ENCODE data around the gene MUC3A. TPM values are rescaled to one million over a fixed set of nuclear protein-coding genes. Genes with fewer than 3 reads are reported as not detected.
"Not testable (repeated sequence)": the region's sequence is repeated elsewhere in the genome, so short reads cannot be mapped to it uniquely, and the experiment has no call there.

The MUC3A gene
- total RNA-seq, 2 donors from 2014 or later = 0.49 TPM; not detected in 1

DNA sequence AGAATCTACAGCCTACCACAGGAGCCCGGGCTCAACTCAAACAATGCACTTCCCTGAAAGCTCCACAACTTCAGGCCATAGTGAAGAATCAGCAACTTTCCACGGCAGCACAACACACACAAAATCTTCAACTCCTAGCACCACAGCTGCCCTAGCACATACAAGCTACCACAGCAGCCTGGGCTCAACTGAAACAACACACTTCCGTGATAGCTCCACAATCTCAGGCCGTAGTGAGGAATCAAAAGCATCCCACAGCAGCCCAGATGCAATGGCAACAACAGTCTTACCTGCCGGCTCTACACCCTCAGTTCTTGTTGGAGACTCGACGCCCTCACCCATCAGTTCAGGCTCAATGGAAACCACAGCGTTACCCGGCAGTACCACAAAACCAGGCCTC lies 42.3 kb downstream of the MUC3A start:
- Histone ChIP-seq H3K27me3 (replicated peaks; ENCODE audit: insufficient read depth) (no peaks in the 10 kb centered on the region), H3K9me3 (no peaks in the 10 kb centered on the region), H3K4me3 (no peak overlapping the region), H3K4me1 (ENCODE audit: control insufficient read depth in 1 of 2, low read depth in 2 of 2) (no peaks in the 10 kb centered on the region), H3K36me3 (no peaks in the 10 kb centered on the region), H3K27ac (no peak overlapping the region)
- DNase-seq (ENCODE audit: low spot score) (no peak), ATAC-seq (ENCODE audit: insufficient number of reproducible peaks, low FRiP score, low read depth) (no peak)
- TF ChIP-seq, protein P1, sequence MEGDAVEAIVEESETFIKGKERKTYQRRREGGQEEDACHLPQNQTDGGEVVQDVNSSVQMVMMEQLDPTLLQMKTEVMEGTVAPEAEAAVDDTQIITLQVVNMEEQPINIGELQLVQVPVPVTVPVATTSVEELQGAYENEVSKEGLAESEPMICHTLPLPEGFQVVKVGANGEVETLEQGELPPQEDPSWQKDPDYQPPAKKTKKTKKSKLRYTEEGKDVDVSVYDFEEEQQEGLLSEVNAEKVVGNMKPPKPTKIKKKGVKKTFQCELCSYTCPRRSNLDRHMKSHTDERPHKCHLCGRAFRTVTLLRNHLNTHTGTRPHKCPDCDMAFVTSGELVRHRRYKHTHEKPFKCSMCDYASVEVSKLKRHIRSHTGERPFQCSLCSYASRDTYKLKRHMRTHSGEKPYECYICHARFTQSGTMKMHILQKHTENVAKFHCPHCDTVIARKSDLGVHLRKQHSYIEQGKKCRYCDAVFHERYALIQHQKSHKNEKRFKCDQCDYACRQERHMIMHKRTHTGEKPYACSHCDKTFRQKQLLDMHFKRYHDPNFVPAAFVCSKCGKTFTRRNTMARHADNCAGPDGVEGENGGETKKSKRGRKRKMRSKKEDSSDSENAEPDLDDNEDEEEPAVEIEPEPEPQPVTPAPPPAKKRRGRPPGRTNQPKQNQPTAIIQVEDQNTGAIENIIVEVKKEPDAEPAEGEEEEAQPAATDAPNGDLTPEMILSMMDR (IDR thresholded peaks at IDR 0.05) = no peak

DNA sequence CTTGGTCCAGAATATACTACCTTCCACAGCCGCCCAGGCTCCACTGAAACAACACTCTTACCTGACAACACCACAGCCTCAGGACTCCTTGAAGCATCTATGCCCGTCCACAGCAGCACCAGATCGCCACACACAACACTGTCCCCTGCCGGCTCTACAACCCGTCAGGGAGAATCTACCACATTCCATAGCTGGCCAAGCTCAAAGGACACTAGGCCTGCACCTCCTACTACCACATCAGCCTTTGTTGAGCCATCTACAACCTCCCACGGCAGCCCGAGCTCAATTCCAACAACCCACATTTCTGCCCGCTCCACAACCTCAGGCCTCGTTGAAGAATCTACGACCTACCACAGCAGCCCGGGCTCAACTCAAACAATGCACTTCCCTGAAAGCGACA lies 42.9 kb downstream of the MUC3A start:
- H3K9me3 ChIP-seq; H3K4me3 ChIP-seq; DNase-seq (ENCODE audit: low spot score); ATAC-seq (ENCODE audit: insufficient number of reproducible peaks, low FRiP score, low read depth); H3K27ac ChIP-seq; H3K4me1 ChIP-seq (ENCODE audit: control insufficient read depth in 1 of 2, low read depth in 2 of 2); H3K36me3 ChIP-seq; H3K27me3 ChIP-seq (replicated peaks; ENCODE audit: insufficient read depth): not testable (repeated sequence)

DNA sequence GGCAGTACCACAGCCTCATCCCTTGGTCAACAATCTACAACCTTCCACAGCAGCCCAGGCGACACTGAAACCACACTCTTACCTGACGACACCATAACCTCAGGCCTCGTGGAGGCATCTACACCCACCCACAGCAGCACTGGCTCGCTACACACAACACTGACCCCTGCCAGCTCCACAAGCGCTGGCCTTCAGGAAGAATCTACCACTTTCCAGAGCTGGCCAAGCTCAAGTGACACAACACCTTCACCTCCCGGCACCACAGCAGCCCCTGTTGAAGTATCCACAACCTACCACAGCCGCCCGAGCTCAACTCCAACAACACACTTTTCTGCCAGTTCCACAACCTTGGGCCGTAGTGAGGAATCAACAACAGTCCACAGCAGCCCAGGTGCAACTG lies 45.3 kb downstream of the MUC3A start:
- H3K9me3 ChIP-seq; H3K27me3 ChIP-seq (replicated peaks; ENCODE audit: insufficient read depth); ATAC-seq (ENCODE audit: insufficient number of reproducible peaks, low FRiP score, low read depth); H3K36me3 ChIP-seq; H3K27ac ChIP-seq; H3K4me1 ChIP-seq (ENCODE audit: control insufficient read depth in 1 of 2, low read depth in 2 of 2); H3K4me3 ChIP-seq; DNase-seq (ENCODE audit: low spot score): not testable (repeated sequence)

DNA sequence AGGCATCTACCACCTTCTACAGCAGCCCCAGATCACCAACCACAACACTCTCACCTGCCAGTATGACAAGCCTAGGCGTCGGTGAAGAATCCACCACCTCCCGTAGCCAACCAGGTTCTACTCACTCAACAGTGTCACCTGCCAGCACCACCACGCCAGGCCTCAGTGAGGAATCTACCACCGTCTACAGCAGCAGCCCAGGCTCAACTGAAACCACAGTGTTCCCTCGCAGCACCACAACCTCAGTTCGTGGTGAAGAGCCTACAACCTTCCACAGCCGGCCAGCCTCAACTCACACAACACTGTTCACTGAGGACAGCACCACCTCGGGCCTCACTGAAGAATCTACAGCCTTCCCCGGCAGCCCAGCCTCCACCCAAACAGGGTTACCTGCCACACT lies 49.2 kb downstream of the MUC3A start:
- not testable (repeated sequence) for H3K4me1 ChIP-seq (ENCODE audit: control insufficient read depth in 1 of 2, low read depth in 2 of 2); H3K9me3 ChIP-seq; H3K36me3 ChIP-seq; ATAC-seq (ENCODE audit: insufficient number of reproducible peaks, low FRiP score, low read depth); H3K27me3 ChIP-seq (replicated peaks; ENCODE audit: insufficient read depth); DNase-seq (ENCODE audit: low spot score); H3K4me3 ChIP-seq; H3K27ac ChIP-seq

DNA sequence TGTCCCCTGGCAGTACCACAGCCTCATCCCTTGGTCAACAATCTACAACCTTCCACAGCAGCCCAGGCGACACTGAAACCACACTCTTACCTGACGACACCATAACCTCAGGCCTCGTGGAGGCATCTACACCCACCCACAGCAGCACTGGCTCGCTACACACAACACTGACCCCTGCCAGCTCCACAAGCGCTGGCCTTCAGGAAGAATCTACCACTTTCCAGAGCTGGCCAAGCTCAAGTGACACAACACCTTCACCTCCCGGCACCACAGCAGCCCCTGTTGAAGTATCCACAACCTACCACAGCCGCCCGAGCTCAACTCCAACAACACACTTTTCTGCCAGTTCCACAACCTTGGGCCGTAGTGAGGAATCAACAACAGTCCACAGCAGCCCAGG lies 50.0 kb downstream of the MUC3A start:
- not testable (repeated sequence) for ATAC-seq (ENCODE audit: insufficient number of reproducible peaks, low FRiP score, low read depth); H3K27me3 ChIP-seq (replicated peaks; ENCODE audit: insufficient read depth); H3K36me3 ChIP-seq; H3K4me1 ChIP-seq (ENCODE audit: control insufficient read depth in 1 of 2, low read depth in 2 of 2); DNase-seq (ENCODE audit: low spot score); H3K27ac ChIP-seq; H3K4me3 ChIP-seq; H3K9me3 ChIP-seq

DNA sequence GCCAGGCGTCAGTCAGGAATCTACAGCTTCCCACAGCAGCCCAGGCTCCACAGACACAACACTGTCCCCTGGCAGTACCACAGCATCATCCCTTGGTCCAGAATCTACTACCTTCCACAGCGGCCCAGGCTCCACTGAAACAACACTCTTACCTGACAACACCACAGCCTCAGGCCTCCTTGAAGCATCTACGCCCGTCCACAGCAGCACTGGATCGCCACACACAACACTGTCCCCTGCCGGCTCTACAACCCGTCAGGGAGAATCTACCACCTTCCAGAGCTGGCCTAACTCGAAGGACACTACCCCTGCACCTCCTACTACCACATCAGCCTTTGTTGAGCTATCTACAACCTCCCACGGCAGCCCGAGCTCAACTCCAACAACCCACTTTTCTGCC lies 50.7 kb downstream of the MUC3A start:
- not testable (repeated sequence) for H3K27me3 ChIP-seq (replicated peaks; ENCODE audit: insufficient read depth); ATAC-seq (ENCODE audit: insufficient number of reproducible peaks, low FRiP score, low read depth); H3K9me3 ChIP-seq; DNase-seq (ENCODE audit: low spot score); H3K4me1 ChIP-seq (ENCODE audit: control insufficient read depth in 1 of 2, low read depth in 2 of 2); H3K4me3 ChIP-seq; H3K27ac ChIP-seq; H3K36me3 ChIP-seq

DNA sequence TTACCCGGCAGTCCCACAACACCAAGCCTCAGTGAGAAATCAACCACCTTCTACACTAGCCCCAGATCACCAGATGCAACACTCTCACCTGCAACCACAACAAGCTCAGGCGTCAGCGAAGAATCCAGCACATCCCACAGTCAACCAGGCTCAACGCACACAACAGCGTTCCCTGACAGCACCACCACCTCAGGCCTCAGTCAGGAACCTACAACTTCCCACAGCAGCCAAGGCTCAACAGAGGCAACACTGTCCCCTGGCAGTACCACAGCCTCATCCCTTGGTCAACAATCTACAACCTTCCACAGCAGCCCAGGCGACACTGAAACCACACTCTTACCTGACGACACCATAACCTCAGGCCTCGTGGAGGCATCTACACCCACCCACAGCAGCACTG lies 53.0 kb downstream of the MUC3A start:
- DNase-seq (ENCODE audit: low spot score); H3K27ac ChIP-seq; H3K4me1 ChIP-seq (ENCODE audit: control insufficient read depth in 1 of 2, low read depth in 2 of 2); ATAC-seq (ENCODE audit: insufficient number of reproducible peaks, low FRiP score, low read depth); H3K27me3 ChIP-seq (replicated peaks; ENCODE audit: insufficient read depth); H3K36me3 ChIP-seq; H3K4me3 ChIP-seq; H3K9me3 ChIP-seq: not testable (repeated sequence)

DNA sequence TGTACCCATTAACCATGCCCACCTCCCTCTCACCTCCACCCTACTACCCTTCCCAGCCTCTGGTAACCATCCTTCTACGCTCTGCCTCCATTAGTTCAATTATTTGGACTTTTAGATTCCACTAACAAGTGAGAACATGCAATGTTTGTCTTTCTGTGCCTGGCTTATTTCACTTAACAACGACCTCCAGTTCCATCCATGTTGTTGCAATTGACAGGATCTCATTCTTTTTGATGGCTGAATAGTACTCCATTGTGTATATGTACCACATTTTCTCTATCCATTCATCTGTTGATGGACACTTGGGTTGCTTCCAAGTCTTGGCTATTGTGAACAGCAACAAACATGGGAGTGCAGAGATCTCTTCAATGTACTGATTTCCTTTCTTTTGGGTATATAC lies 58.0 kb downstream of the MUC3A start:
- H3K27me3 ChIP-seq (replicated peaks; ENCODE audit: insufficient read depth); H3K4me1 ChIP-seq (ENCODE audit: control insufficient read depth in 1 of 2, low read depth in 2 of 2); DNase-seq (ENCODE audit: low spot score): not testable (repeated sequence)

DNA sequence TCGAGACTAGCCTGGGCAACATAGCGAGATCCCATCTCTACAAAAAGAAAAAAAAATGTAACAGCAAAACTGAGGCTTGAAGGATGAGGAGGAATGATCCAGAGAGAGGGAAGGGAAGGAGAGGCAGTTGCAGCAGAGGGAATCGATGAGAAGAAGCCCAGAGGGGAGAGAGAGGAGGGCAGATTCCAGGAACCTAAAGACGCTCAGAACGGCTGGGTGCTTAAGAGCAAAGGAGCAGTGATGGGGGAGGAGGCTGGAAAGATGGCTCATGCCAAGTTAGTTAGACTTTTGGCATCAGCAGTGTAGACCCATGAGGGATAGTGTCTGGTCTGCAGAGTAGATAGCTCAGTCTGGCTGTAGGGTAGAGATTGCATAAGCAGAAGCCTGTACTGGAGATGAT lies 60.3 kb downstream of the MUC3A start:
- ATAC-seq (ENCODE audit: insufficient number of reproducible peaks, low FRiP score, low read depth) (no peak), DNase-seq (ENCODE audit: low spot score) (no peak)
- H3K27me3 ChIP-seq (replicated peaks; ENCODE audit: insufficient read depth) = no peaks in the 10 kb centered on the region

More for the DNA sequence above, 58.0 kb downstream of the MUC3A start:
- ATAC-seq (ENCODE audit: insufficient number of reproducible peaks, low FRiP score, low read depth); H3K9me3 ChIP-seq; H3K36me3 ChIP-seq; H3K4me3 ChIP-seq; H3K27ac ChIP-seq: not testable (repeated sequence)

More for the DNA sequence above, 60.3 kb downstream of the MUC3A start:
- H3K9me3 ChIP-seq = no peaks in the 10 kb centered on the region
- no peak overlapping the region for H3K27ac ChIP-seq
- H3K4me3 ChIP-seq = no peak overlapping the region
- no peaks in the 10 kb centered on the region for H3K36me3 ChIP-seq
- H3K4me1 ChIP-seq (ENCODE audit: control insufficient read depth in 1 of 2, low read depth in 2 of 2) = no peaks in the 10 kb centered on the region
- TF ChIP-seq, protein P1 (IDR thresholded peaks at IDR 0.05) = no peak

All from thoracic aorta (tissue), 2 donors.